ENCODE data around the gene SAYSD1.

GRCh38 chr6:39137245-39137644 is 22.3 kb upstream of the SAYSD1 start:
- TF ChIP-seq POLR2AphosphoS5 (IDR thresholded peaks at IDR 0.05) (no peak), POLR2A (IDR thresholded peaks at IDR 0.05) (no peak), CTCF (IDR thresholded peaks at IDR 0.05) (no peak)

Data from stomach (tissue), 4 donors.